K562 (cell line): ENCODE measurements around the gene SH3GL3. TPM values are rescaled to one million over a fixed set of nuclear protein-coding genes. Genes with fewer than 3 reads are reported as not detected.

Experiments
- ATAC-seq: fragments of 200-7000 bp; cut with Tn5 transposase; 3 replicates; pipeline ENCODE4 v1.9.1; 2020; ENCODE audit warnings: moderate library complexity
- BruUV-seq: library from RNA; stranded (reverse); fragments of 400-500 nt; replicated peaks from 2 replicates; lab custom pipeline; 2021; lab: Mats Ljungman, UMichigan
- CTCF ChIA-PET: fragments of 300-600 bp; formaldehyde crosslinking; extraction: SDS; loops from one replicate; lab custom pipeline; 2021; ENCODE audit warnings: low intra/inter-chr PET ratio; lab: Yijun Ruan, JAX
- POLR2A ChIA-PET: fragments of 300-600, 350-650 bp; sonication (Branson Sonifier 250); formaldehyde crosslinking; extraction: SDS; loops from one replicate; lab custom pipeline; 2021; ENCODE audit warnings: antibody characterized with exemption, inconsistent platforms; lab: Yijun Ruan, JAX
- DNase-seq, 4 experiments: peaks; one replicate each; pipeline versions ENCODE4 v3.0.0 to v3.0.0-alpha.2; 2011 to 2018; ENCODE audit warnings: low spot score in 3 of 4, mixed read lengths in 3 of 4; ENCODE audit errors: extremely low read depth in 1 of 4
- FAIRE-seq: peaks from 2 replicates; lab custom pipeline; 2011; peaks lifted over from hg19 to GRCh38; lab: Jason Lieb, UNC
- H2AFZ ChIP-seq: 2 replicates; pipeline ENCODE4 v1.6.0; 2011; ENCODE audit warnings: low read depth, low read length, control low read depth, inconsistent platforms
- H3K27ac ChIP-seq: fragments of 200-600 bp; 3 replicates; pipeline ENCODE4 v1.8.0; 2011; ENCODE audit warnings: low read depth, mild to moderate bottlenecking, control low read depth, inconsistent platforms, low read length, moderate library complexity, mixed read lengths; ENCODE audit errors: extremely low read depth
- H3K27me3 ChIP-seq, 2 experiments: fragments of 300-600 bp in 1 of 2; 2 replicates in 1 of 2; 3 replicates in 1 of 2; pipeline versions ENCODE4 v1.6.0 to v1.8.0; 2011; ENCODE audit warnings: inconsistent platforms in 2 of 2, low read length in 2 of 2, mild to moderate bottlenecking in 1 of 2, mixed read lengths in 1 of 2, moderate library complexity in 1 of 2; ENCODE audit not compliant: control insufficient read depth in 2 of 2, insufficient read depth in 2 of 2
- H3K36me3 ChIP-seq: fragments of 300-600 bp; 3 replicates; pipeline ENCODE4 v1.8.0; 2011; ENCODE audit warnings: mild to moderate bottlenecking, low read length, inconsistent platforms; ENCODE audit not compliant: control insufficient read depth, insufficient read depth
- H3K4me1 ChIP-seq, 2 experiments: fragments of 200-600 bp in 1 of 2; replicated peaks in 1 of 2; 2 replicates in 1 of 2; 3 replicates in 1 of 2; pipeline versions ENCODE4 v1.5.1 to v1.8.0; 2011; ENCODE audit warnings: inconsistent platforms in 2 of 2, low read length in 2 of 2, mild to moderate bottlenecking in 1 of 2, mixed read lengths in 1 of 2, moderate library complexity in 1 of 2; ENCODE audit not compliant: control insufficient read depth in 2 of 2, insufficient read depth in 2 of 2
- H3K4me2 ChIP-seq: 2 replicates; pipeline ENCODE4 v1.6.1; 2011; ENCODE audit warnings: low read length, control low read depth, inconsistent platforms, mixed read lengths; ENCODE audit not compliant: insufficient read depth
- H3K4me3 ChIP-seq: fragments of 200-600 bp; sonication (generic), shearing (Covaris generic); 2 replicates; pipeline ENCODE4 v1.5.1; 2016; ENCODE audit warnings: control low read depth, inconsistent platforms
- H3K79me2 ChIP-seq: fragments of 200-600 bp; 3 replicates; pipeline ENCODE4 v1.8.0; 2011; ENCODE audit warnings: low read length, inconsistent platforms; ENCODE audit not compliant: control insufficient read depth, insufficient read depth
- H3K9ac ChIP-seq, 2 experiments: 2 replicates each; pipeline versions ENCODE4 v1.6.0 to v1.6.1; 2011; ENCODE audit warnings: low read depth in 2 of 2, low read length in 2 of 2, control low read depth in 1 of 2, inconsistent platforms in 1 of 2, mild to moderate bottlenecking in 1 of 2, mixed read lengths in 1 of 2; ENCODE audit not compliant: insufficient read depth in 1 of 2
- H3K9me1 ChIP-seq: one replicate; pipeline ENCODE4 v1.6.0; 2011; ENCODE audit warnings: inconsistent platforms, mild to moderate bottlenecking, low read length, moderate library complexity; ENCODE audit not compliant: control insufficient read depth, insufficient read depth
- H3K9me3 ChIP-seq: replicated peaks from 2 replicates; pipeline ENCODE4 v1.5.1; 2011; ENCODE audit warnings: low read depth, low read length, inconsistent platforms; ENCODE audit not compliant: control insufficient read depth, insufficient read depth
- H4K20me1 ChIP-seq: replicated peaks from 2 replicates; pipeline ENCODE4 v1.6.1; 2011; ENCODE audit warnings: low read length, inconsistent platforms, mixed read lengths; ENCODE audit not compliant: control insufficient read depth, insufficient read depth
- ARNT ChIP-seq, 2 experiments: fragments of 450-650 bp; IDR thresholded peaks; 2 replicates each; pipeline ENCODE4 v1.6.1; 2016; ENCODE audit warnings: mild to moderate bottlenecking in 1 of 2
- CBX3 ChIP-seq, 2 experiments: IDR thresholded peaks; 1 replicate in 1 of 2; 2 replicates in 1 of 2; pipeline ENCODE4 v1.6.1; 2012; ENCODE audit warnings: inconsistent platforms in 2 of 2, low read length in 2 of 2, borderline replicate concordance in 1 of 2, control low read depth in 1 of 2
- CHD2 ChIP-seq: IDR thresholded peaks from 2 replicates; pipeline ENCODE4 v1.6.1; 2011; ENCODE audit warnings: low read depth, low read length
- EP400 ChIP-seq: fragments of 450-650 bp; IDR thresholded peaks from 2 replicates; pipeline ENCODE4 v1.6.1; 2017; ENCODE audit warnings: antibody characterized with exemption, mild to moderate bottlenecking, moderate library complexity
- HINFP ChIP-seq: fragments of 450-650 bp; conservative IDR thresholded peaks from 2 replicates; pipeline ENCODE4 v1.6.1; 2016; ENCODE audit warnings: missing genetic modification characterization, low read depth, mild to moderate bottlenecking, control low read depth, missing compliant biosample characterization
- MEF2A ChIP-seq: IDR thresholded peaks from 2 replicates; pipeline ENCODE4 v1.6.1; 2011; ENCODE audit warnings: low read depth, mild to moderate bottlenecking, low read length, moderate library complexity; ENCODE audit not compliant: control insufficient read depth
- MTA1 ChIP-seq: fragments of 450-650 bp; IDR thresholded peaks from 2 replicates; pipeline ENCODE4 v1.6.1; 2017; ENCODE audit warnings: borderline replicate concordance
- PCBP2 ChIP-seq: fragments of 200-400 bp; formaldehyde crosslinking; IDR thresholded peaks from 2 replicates; pipeline ENCODE4 v1.6.1; 2018; ENCODE audit warnings: low read length, low read depth, mild to moderate bottlenecking, moderate library complexity; ENCODE audit not compliant: poor library complexity, severe bottlenecking
- PURB ChIP-seq: sonication (generic); formaldehyde crosslinking; IDR thresholded peaks from 2 replicates; pipeline ENCODE4 v1.9.0; 2021; ENCODE audit warnings: low read depth, mild to moderate bottlenecking, missing genetic modification reagents
- RBM25 ChIP-seq: fragments of 200-400 bp; formaldehyde crosslinking; IDR thresholded peaks from 2 replicates; pipeline ENCODE4 v1.6.1; 2018; ENCODE audit warnings: low read length, low read depth, moderate library complexity; ENCODE audit not compliant: severe bottlenecking
- TSC22D4 ChIP-seq: fragments of 450-650 bp; IDR thresholded peaks from 2 replicates; pipeline ENCODE4 v1.6.1; 2016; ENCODE audit warnings: missing genetic modification characterization, missing biosample characterization, control low read depth
- ZNF644 ChIP-seq: fragments of 200-800 bp; sonication (Bioruptor generic); IDR thresholded peaks from 2 replicates; pipeline ENCODE4 v1.6.1; 2016; ENCODE audit warnings: low read depth, missing genetic modification characterization, missing compliant biosample characterization
- WGBS: fragments of 100-300 bp; shearing (Covaris generic); methylation state at CpG from one replicate; pipeline ENCODE4 v1.1.6; 2016; ENCODE audit warnings: low coverage, mixed read lengths; ENCODE audit not compliant: insufficient coverage; ENCODE audit errors: missing lambda C conversion rate; 5-methylcytosine and 5-hydroxymethylcytosine counted together
- in situ Hi-C: fragments of 300-500 bp; cut with MboI; formaldehyde crosslinking; loops from 4 replicates; pipeline ENCODE4 v1.15.0; 2018; ENCODE audit warnings: inconsistent platforms, mixed read lengths
- intact Hi-C: fragments of 100-400 bp; cut with micrococcal nuclease; formaldehyde crosslinking; loops from 2 replicates; pipeline ENCODE4 v1.14.2; 2022
- polyA plus RNA-seq, 8 experiments: library from polyadenylated mRNA; depleted of rRNA in 4 of 8; stranded (reverse) in 5 of 8; unstranded in 3 of 8; fragments of >200 nt; fragmentation: Nextera tagmentation in 2 of 8; fragmentation: Illumina TruSeq in 1 of 8; extraction: Ambion mirVana in 2 of 8; extraction: Trizol in 1 of 8; gene quantifications; 2 replicates each; pipeline versions ENCODE4 v1.2.1 to v1.2.3, GENCODE V29; 2011 to 2014; ENCODE audit warnings: inconsistent platforms in 1 of 8, missing spikeins in 1 of 8
- total RNA-seq, 7 experiments: library from RNA; depleted of rRNA in 6 of 7; stranded (reverse); fragments of >200 nt in 6 of 7; fragmentation: Illumina TruSeq in 2 of 7; extraction: Trizol in 2 of 7; gene quantifications; 2 replicates each; pipeline versions ENCODE4 v1.2.1 to v1.2.3, GENCODE V29; 2011 to 2021; ENCODE audit warnings: low replicate concordance in 1 of 7
- TF ChIP-seq, protein P1 (sequence below), 2 experiments: fragments of 250-450 bp in 1 of 2; fragments of 450-650 bp in 1 of 2; sonication (Bioruptor Pico) in 1 of 2; IDR thresholded peaks; 2 replicates each; pipeline versions ENCODE4 v1.6.1 to v1.8.0; 2016 to 2021; ENCODE audit warnings: mild to moderate bottlenecking in 2 of 2, moderate library complexity in 2 of 2, missing compliant biosample characterization in 1 of 2, missing genetic modification characterization in 1 of 2

Gene SH3GL3
- total and polyA plus RNA-seq, 9 of the 15 experiments (the other 6 are each of a cell fraction or from before 2014, with no cell fraction given) = 3.9 to 16.0 (median 9.7) TPM

DNA sequence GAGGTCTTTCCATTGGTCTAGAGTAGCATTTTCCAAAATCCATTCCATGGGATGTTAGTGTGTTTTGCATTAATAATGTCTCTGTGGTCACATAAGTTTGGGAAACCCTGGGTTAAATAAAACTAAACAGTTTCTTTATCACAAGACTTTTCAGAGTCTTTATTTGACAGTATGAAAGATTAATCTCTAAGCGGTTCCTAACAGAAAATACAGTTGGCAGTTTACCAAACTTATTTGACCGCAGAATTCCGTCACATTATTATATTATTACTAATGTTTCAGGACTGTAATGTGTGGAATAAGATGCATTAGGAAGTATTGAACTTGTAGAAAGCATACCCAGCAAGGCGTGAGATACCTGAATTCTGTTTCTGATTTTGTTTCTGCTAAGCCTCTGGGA lies 135.2 kb downstream of the SH3GL3 start:
- H3K27me3 ChIP-seq = no peaks in the 10 kb centered on the region
- H3K27ac ChIP-seq = no peak overlapping the region
- intact Hi-C loops = no loop called here
- no peaks in the 10 kb centered on the region for H3K36me3 ChIP-seq
- TF ChIP-seq RBM25 (no peak), ZNF644 (tag) (no peak), HINFP (tag) (no peak), MTA1 (no peak), TSC22D4 (tag) (no peak), ARNT (IDR thresholded peaks at IDR 0.05) (no peak), CBX3 (IDR thresholded peaks at IDR 0.05; ENCODE audit: borderline replicate concordance in 1 of 2, low read length in 2 of 2) (no peak), PURB (CRISPR knock-in tag) (no peak), PCBP2 (no peak), MEF2A (no peak), CHD2 (no peak), EP400 (no peak)
- TF ChIP-seq, protein P1, sequence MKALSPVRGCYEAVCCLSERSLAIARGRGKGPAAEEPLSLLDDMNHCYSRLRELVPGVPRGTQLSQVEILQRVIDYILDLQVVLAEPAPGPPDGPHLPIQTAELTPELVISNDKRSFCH (CRISPR knock-in tag; IDR thresholded peaks at IDR 0.05) = no peak
- TF ChIP-seq, protein P1 (tag; IDR thresholded peaks at IDR 0.05) = no peak
- H3K4me2 ChIP-seq = no peak overlapping the region
- DNase-seq = no peak
- H3K79me2 ChIP-seq = no peaks in the 10 kb centered on the region
- ChIA-PET POLR2A (interaction anchor here (1.0 kb wide), 1 partner anchor 17 kb away, joined by 3 read pairs; no protein-coding TSS in a partner anchor), CTCF (no interaction called here)
- H3K4me1 ChIP-seq = no peaks in the 10 kb centered on the region
- H3K9me1 ChIP-seq = peaks cover 4% of the 10 kb centered on the region
- no TSS peak for BruUV-seq
- in situ Hi-C loops = no loop called here
- no peaks in the 10 kb centered on the region for H3K9me3 ChIP-seq
- WGBS = 38% methylated on average over 4 of the region's 4 CpGs
- no peak overlapping the region for H3K4me3 ChIP-seq
- H3K9ac ChIP-seq = no peak overlapping the region
- ATAC-seq = no peak
- no peaks in the 10 kb centered on the region for H4K20me1 ChIP-seq
- H2AFZ ChIP-seq = no peak overlapping the region
- no peak for FAIRE-seq
